Testis (tissue), 3 donors: Measurements from ENCODE around the gene CDK4. TPM values are rescaled to one million over a fixed set of nuclear protein-coding genes. Genes with fewer than 3 reads are reported as not detected.

ENCODE experiments used
- DNase-seq: peaks from one replicate; pipeline ENCODE4 v3.0.0-alpha.2; 2019
- H3K27ac ChIP-seq, 2 donors: fragments of 200-600 bp; sonication (generic); one replicate each; pipeline ENCODE4 v1.5.1; 2019
- H3K27me3 ChIP-seq: fragments of 200-600 bp; sonication (generic); one replicate; pipeline ENCODE4 v1.5.1; 2019
- H3K36me3 ChIP-seq: fragments of 200-600 bp; sonication (generic); one replicate; pipeline ENCODE4 v1.5.1; 2017; ENCODE audit warnings: low read depth; ENCODE audit errors: missing control alignments
- H3K4me1 ChIP-seq: fragments of 200-600 bp; sonication (generic); one replicate; pipeline ENCODE4 v1.5.1; 2019
- H3K4me3 ChIP-seq, 2 donors: fragments of 200-600 bp; sonication (generic); one replicate each; pipeline ENCODE4 v1.5.1; 2017 to 2019
- H3K9me3 ChIP-seq: fragments of 200-600 bp; sonication (generic); one replicate; pipeline ENCODE4 v1.5.1; 2017
- POLR2A ChIP-seq: fragments of 450-650 bp; IDR thresholded peaks from one replicate; pipeline ENCODE4 v1.6.1; 2017; ENCODE audit warnings: antibody characterized with exemption, mild to moderate bottlenecking, moderate library complexity
- WGBS, 2 donors: methylation state at CpG; one replicate each; pipeline ENCODE4 v1.1.5; 2018; 5-methylcytosine and 5-hydroxymethylcytosine counted together
- intact Hi-C: fragments of 100-400 bp; cut with DNase I; formaldehyde crosslinking; loops from one replicate; pipeline ENCODE4 v1.15.1; 2023; ENCODE audit warnings: low total_unique reads
- polyA plus RNA-seq: library from polyadenylated mRNA; stranded (reverse); fragments of 350-450 nt; fragmentation: Illumina TruSeq; extraction: RNeasy Lipid Tissue Mini Kit (QIAGEN cat#74804); gene quantifications from one replicate; pipeline ENCODE4 v1.2.3, GENCODE V29; 2014; ENCODE audit warnings: low read depth, low replicate concordance; ENCODE audit not compliant: insufficient read depth
- total RNA-seq, 2 donors: library from RNA; depleted of rRNA; stranded (reverse); fragments of >200 nt; gene quantifications; one replicate each; pipeline ENCODE4 v1.2.3, GENCODE V29; 2016
- TF ChIP-seq, protein P1 (sequence below), 3 experiments: fragments of 450-650 bp in 2 of 3; fragments of 200-600 bp in 1 of 3; sonication (generic) in 1 of 3; IDR thresholded peaks; one replicate each; pipeline ENCODE4 v1.5.1; 2016 to 2019; ENCODE audit warnings: antibody characterized with exemption in 3 of 3, mild to moderate bottlenecking in 2 of 3, moderate library complexity in 1 of 3

Gene CDK4
- total and polyA plus RNA-seq, 3 donors from 2014 or later: 47.0 to 73.5 (median 64.4) TPM

- intact Hi-C loops: no loop called here
- 99 to 100% methylated on average over 3 of the region's 3 CpGs for WGBS, 2 donors
- no peak overlapping the region for H3K4me3 ChIP-seq
- no peaks in the 10 kb centered on the region for H3K9me3 ChIP-seq
- no peak overlapping the region for H3K27ac ChIP-seq
- DNase-seq: no peak
- H3K27me3 ChIP-seq: no peaks in the 10 kb centered on the region
- TF ChIP-seq, protein P1, sequence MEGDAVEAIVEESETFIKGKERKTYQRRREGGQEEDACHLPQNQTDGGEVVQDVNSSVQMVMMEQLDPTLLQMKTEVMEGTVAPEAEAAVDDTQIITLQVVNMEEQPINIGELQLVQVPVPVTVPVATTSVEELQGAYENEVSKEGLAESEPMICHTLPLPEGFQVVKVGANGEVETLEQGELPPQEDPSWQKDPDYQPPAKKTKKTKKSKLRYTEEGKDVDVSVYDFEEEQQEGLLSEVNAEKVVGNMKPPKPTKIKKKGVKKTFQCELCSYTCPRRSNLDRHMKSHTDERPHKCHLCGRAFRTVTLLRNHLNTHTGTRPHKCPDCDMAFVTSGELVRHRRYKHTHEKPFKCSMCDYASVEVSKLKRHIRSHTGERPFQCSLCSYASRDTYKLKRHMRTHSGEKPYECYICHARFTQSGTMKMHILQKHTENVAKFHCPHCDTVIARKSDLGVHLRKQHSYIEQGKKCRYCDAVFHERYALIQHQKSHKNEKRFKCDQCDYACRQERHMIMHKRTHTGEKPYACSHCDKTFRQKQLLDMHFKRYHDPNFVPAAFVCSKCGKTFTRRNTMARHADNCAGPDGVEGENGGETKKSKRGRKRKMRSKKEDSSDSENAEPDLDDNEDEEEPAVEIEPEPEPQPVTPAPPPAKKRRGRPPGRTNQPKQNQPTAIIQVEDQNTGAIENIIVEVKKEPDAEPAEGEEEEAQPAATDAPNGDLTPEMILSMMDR (IDR thresholded peaks at IDR 0.05): no peak
- no peak for TF ChIP-seq POLR2A
- H3K36me3 ChIP-seq: no peaks in the 10 kb centered on the region
- H3K4me1 ChIP-seq: no peaks in the 10 kb centered on the region
These were observed 39.4 kb downstream of the CDK4 start for GRCh38 chr12:57712701-57713100.

GRCh38 chr12:57708296-57708695, 43.8 kb downstream of the CDK4 start:
- Histone ChIP-seq H3K27ac (no peak overlapping the region), H3K27me3 (no peaks in the 10 kb centered on the region), H3K4me3 (no peak overlapping the region), H3K9me3 (no peaks in the 10 kb centered on the region), H3K36me3 (no peaks in the 10 kb centered on the region), H3K4me1 (no peaks in the 10 kb centered on the region)
- WGBS, 2 donors: 88 to 94% methylated on average over 2 of the region's 2 CpGs
- TF ChIP-seq POLR2A: no peak
- TF ChIP-seq, protein P1 (IDR thresholded peaks at IDR 0.05): no peak
- DNase-seq: no peak
- intact Hi-C loops: no loop called here

GRCh38 chr12:57707250-57707649, 44.9 kb downstream of the CDK4 start:
- intact Hi-C loops: no loop called here
- no peaks in the 10 kb centered on the region for H3K4me1 ChIP-seq

GRCh38 chr12:57700317-57700716, 51.8 kb downstream of the CDK4 start:
- Histone ChIP-seq H3K4me3 (no peak overlapping the region), H3K27ac (no peak overlapping the region), H3K9me3 (no peaks in the 10 kb centered on the region), H3K27me3 (no peaks in the 10 kb centered on the region), H3K36me3 (no peaks in the 10 kb centered on the region), H3K4me1 (no peaks in the 10 kb centered on the region)
- intact Hi-C loops: no loop called here
- no peak for DNase-seq
- WGBS, 2 donors: 90 to 97% methylated on average over 2 of the region's 2 CpGs
- no peak for TF ChIP-seq POLR2A
- TF ChIP-seq, protein P1 (IDR thresholded peaks at IDR 0.05): no peak

More at GRCh38 chr12:57707250-57707649, 44.9 kb downstream of the CDK4 start:
- H3K27me3 ChIP-seq: no peaks in the 10 kb centered on the region
- 94 to 98% methylated on average over 3 of the region's 3 CpGs for WGBS, 2 donors
- no peak overlapping the region for H3K27ac ChIP-seq
- TF ChIP-seq POLR2A: no peak
- TF ChIP-seq, protein P1 (IDR thresholded peaks at IDR 0.05): no peak
- H3K4me3 ChIP-seq: no peak overlapping the region
- H3K9me3 ChIP-seq: no peaks in the 10 kb centered on the region
- no peaks in the 10 kb centered on the region for H3K36me3 ChIP-seq
- DNase-seq: no peak

DNA sequence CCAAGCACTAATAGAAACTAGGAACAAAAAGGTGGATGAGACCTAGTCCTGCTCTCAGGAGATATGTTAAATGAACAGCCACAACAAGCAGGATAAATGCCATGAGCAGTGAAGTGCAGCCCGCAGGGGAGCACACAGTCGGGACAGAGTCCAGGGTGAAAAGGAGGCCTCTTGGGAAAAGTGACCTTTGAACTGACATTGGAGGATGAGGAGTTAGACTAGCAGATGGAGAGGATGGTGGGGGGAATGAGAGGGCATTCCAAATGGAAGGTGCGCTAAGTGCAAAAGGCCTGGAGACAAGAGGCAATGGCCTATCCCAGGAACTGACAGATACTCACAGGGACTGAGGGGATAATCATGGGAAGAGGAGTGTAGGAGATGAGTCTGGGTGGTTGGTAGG, 53.7 kb downstream of the CDK4 start:
- Histone ChIP-seq H3K4me1 (peaks cover 6% of the 10 kb centered on the region), H3K27me3 (no peaks in the 10 kb centered on the region), H3K4me3 (no peak overlapping the region), H3K9me3 (no peaks in the 10 kb centered on the region), H3K27ac (no peak overlapping the region), H3K36me3 (no peaks in the 10 kb centered on the region)
- intact Hi-C loops: no loop called here
- TF ChIP-seq, protein P1 (IDR thresholded peaks at IDR 0.05): no peak
- TF ChIP-seq POLR2A: no peak
- no peak for DNase-seq
- WGBS, 2 donors: 96 to 98% methylated on average over 3 of the region's 3 CpGs
